GM21786 (cell line): ENCODE data around the gene ERCC6L.

Experiments
- ATAC-seq: cut with Tn5 transposase; IDR thresholded peaks from one replicate; pipeline ENCODE4 v1.9.1; 2021; ENCODE audit not compliant: unreplicated experiment

ERCC6L gene

GRCh38 chrX:72169008-72169728 is 69.7 kb downstream of the ERCC6L start:
- ATAC-seq, result no peak

- no peak for ATAC-seq
Observed at GRCh38 chrX:72165551-72165950, 73.3 kb downstream of the ERCC6L start.

DNA sequence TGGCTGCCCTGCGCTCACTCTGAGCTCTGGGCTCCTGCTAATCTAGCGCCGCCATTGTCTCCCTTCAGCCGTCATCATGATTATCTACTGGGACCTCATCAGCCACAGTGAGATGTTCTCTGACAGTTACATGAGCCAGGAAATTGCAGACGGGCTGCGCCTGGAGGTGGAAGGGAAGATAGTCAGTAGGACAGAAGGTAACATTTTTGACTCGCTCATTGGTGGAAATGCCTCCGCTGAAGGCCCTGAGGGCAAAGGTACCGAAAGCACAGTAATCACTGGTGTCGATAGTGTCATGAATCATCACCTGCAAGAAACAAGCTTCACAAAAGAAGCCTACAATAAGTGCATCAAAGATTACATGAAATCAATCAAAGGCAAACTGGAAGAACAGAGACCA is 79.1 kb downstream of the ERCC6L start:
- no peak for ATAC-seq

DNA sequence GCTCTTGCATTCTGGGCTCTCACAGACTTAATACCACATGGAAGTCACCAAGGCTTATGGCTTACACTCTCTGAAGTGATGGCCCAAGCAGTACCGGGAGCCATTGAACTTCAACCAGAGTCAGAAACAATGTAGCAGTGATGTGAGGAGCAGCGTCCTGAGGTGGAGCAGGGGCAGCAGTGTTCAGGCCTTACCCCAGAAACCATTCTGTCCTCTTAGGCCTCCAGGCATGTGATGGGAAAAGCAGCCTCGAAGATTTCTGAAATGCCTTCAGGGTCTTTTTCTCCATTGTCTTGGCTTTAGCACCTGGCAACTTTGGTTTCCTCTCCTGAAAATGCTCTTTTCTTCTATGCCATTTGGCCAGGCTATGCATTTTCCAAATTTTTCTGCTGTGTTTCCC is 80.1 kb downstream of the ERCC6L start:
- no peak for ATAC-seq
